HG03108 (cell line): ENCODE data around the gene KAT7.
"Not testable (repeated sequence)": the region's sequence is repeated elsewhere in the genome, so short reads cannot be mapped to it uniquely, and the experiment has no call there.

ENCODE experiments used
- ATAC-seq: cut with Tn5 transposase; IDR thresholded peaks from one replicate; pipeline ENCODE4 v1.9.1; 2021; ENCODE audit warnings: moderate library complexity; ENCODE audit not compliant: unreplicated experiment

The KAT7 gene

GRCh38 chr17:49798182-49798581, 9.7 kb downstream of the KAT7 start:
- ATAC-seq: no peak

- ATAC-seq: no peak
Measured at GRCh38 chr17:49798738-49799137, 10.3 kb downstream of the KAT7 start.

GRCh38 chr17:49809056-49809455, 20.6 kb downstream of the KAT7 start:
- ATAC-seq: no peak

- no peak for ATAC-seq
Measured at GRCh38 chr17:49814781-49815529, 26.5 kb downstream of the KAT7 start.

- ATAC-seq: no peak
Measured at GRCh38 chr17:49815761-49816281, 27.3 kb downstream of the KAT7 start.

GRCh38 chr17:49817993-49818392, 29.5 kb downstream of the KAT7 start:
- ATAC-seq: no peak

- ATAC-seq: no peak
Measured at GRCh38 chr17:49819138-49819537, 30.7 kb downstream of the KAT7 start.

- ATAC-seq: no peak
Measured at GRCh38 chr17:49819651-49820050, 31.2 kb downstream of the KAT7 start.

- no peak for ATAC-seq
Measured at GRCh38 chr17:49820773-49821172, 32.3 kb downstream of the KAT7 start.

- no peak for ATAC-seq
Measured at GRCh38 chr17:49821466-49821865, 33.0 kb downstream of the KAT7 start.

- ATAC-seq: no peak
Measured at GRCh38 chr17:49821916-49822315, 33.4 kb downstream of the KAT7 start.

- no peak for ATAC-seq
Measured at GRCh38 chr17:49822829-49823228, 34.3 kb downstream of the KAT7 start.

- no peak for ATAC-seq
Measured at GRCh38 chr17:49823614-49824013, 35.1 kb downstream of the KAT7 start.

- no peak for ATAC-seq
Measured at GRCh38 chr17:49825645-49826044, 37.2 kb downstream of the KAT7 start.

- ATAC-seq: not testable (repeated sequence)
Measured at GRCh38 chr17:49828325-49828724, 39.8 kb downstream of the KAT7 start.

- no peak for ATAC-seq
Measured at GRCh38 chr17:49829026-49829425, 40.5 kb downstream of the KAT7 start.

- ATAC-seq: no peak
Measured at GRCh38 chr17:49830605-49831004, 42.1 kb downstream of the KAT7 start.

GRCh38 chr17:49832840-49833599, 44.5 kb downstream of the KAT7 start:
- ATAC-seq: no peak

- ATAC-seq: no peak
Measured at GRCh38 chr17:49834118-49834743, 45.8 kb downstream of the KAT7 start.

- no peak for ATAC-seq
Measured at GRCh38 chr17:49835472-49835871, 47.0 kb downstream of the KAT7 start.

- ATAC-seq: no peak
Measured at GRCh38 chr17:49836111-49837030, 47.9 kb downstream of the KAT7 start.
